ENCODE results near the gene NUP160. TPM values are rescaled to one million over a fixed set of nuclear protein-coding genes. Genes with fewer than 3 reads are reported as not detected.

Gene NUP160
- polyA plus RNA-seq, 2 of the 4 experiments (the other 2 are of a cell fraction): 34.9 to 70.4 TPM

DNA sequence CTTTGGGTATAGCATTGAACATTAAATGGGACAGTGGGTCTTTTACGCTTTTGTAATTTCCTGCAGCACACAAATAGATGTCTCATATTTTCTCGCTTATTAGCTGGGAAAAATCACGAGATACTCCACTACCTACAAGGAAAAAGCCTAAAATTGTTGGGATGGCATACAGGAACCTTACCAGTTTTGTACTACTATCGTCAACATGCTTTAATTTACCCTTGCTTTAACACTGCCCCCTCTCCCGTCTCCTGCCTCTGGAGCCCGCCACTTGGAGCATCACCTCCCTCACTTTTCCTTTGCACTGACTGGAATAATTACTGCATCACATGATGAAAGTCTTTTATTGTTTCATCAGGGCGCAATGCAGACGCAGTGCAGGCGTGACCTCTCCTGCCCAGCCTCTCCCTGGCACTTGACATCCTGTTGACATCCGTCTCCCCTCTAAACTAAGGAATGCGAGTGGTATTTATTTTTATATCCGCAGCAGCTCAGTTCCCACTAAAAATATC is 80.0 kb downstream of the NUP160 start (continued):
- TF ChIP-seq NR3C1 (IDR thresholded peaks at IDR 0.05) (no peak), GATA3 (IDR thresholded peaks at IDR 0.05; ENCODE audit: borderline replicate concordance) (no peak), CEBPB (IDR thresholded peaks at IDR 0.05) (no peak), ZC3H11A (IDR thresholded peaks at IDR 0.05) (no peak), MAFK (IDR thresholded peaks at IDR 0.05; ENCODE audit: partially characterized antibody) (no peak), HDAC2 (IDR thresholded peaks at IDR 0.05) (no peak), JUN (IDR thresholded peaks at IDR 0.05) (peak in 1 of 2 experiments; percentile 93; a peak in 3 of 5 replicates), FOSL2 (IDR thresholded peaks at IDR 0.05) (no peak), FOSL2 (CRISPR knock-in tag; IDR thresholded peaks at IDR 0.05) (no peak), NPAS2 (CRISPR knock-in tag; IDR thresholded peaks at IDR 0.05; ENCODE audit: borderline replicate concordance) (no peak), HOXB5 (CRISPR knock-in tag; IDR thresholded peaks at IDR 0.05) (no peak), ESRRA (IDR thresholded peaks at IDR 0.05; ENCODE audit: borderline replicate concordance, low read length) (no peak), TP53 (CRISPR knock-in tag; IDR thresholded peaks at IDR 0.05) (no peak), SREBF2 (IDR thresholded peaks at IDR 0.05) (no peak), POLR2AphosphoS2 (conservative IDR thresholded peaks at IDR 0.05; ENCODE audit: low read length) (no peak), ZFP36 (IDR thresholded peaks at IDR 0.05; ENCODE audit: borderline replicate concordance, partially characterized antibody) (no peak), RNF2 (IDR thresholded peaks at IDR 0.05; ENCODE audit: borderline replicate concordance, low read depth) (no peak), MYC (IDR thresholded peaks at IDR 0.05; ENCODE audit: borderline replicate concordance, low read length) (no peak), RCOR1 (IDR thresholded peaks at IDR 0.05; ENCODE audit: low read depth, low read length) (no peak), KDM5A (IDR thresholded peaks at IDR 0.05) (no peak), CHD2 (IDR thresholded peaks at IDR 0.05; ENCODE audit: low read length, partially characterized antibody) (no peak), EHF (CRISPR knock-in tag; IDR thresholded peaks at IDR 0.05) (no peak), KDM1A (IDR thresholded peaks at IDR 0.05; ENCODE audit: low read depth) (no peak), CBX2 (IDR thresholded peaks at IDR 0.05; ENCODE audit: borderline replicate concordance, low read depth) (no peak), RARB (CRISPR knock-in tag; IDR thresholded peaks at IDR 0.05) (no peak), ZSCAN20 (CRISPR knock-in tag; IDR thresholded peaks at IDR 0.05) (no peak), TFCP2L1 (CRISPR knock-in tag; IDR thresholded peaks at IDR 0.05) (0 out of 2 replicates have a peak, but pooled peaks have one; percentile 0), FOSB (CRISPR knock-in tag; IDR thresholded peaks at IDR 0.05) (peak; percentile 79; the same call in 1 of the 2 replicates), PHF8 (IDR thresholded peaks at IDR 0.05; ENCODE audit: borderline replicate concordance, low read depth) (no peak), JUNB (IDR thresholded peaks at IDR 0.05) (no peak), ZNF302 (CRISPR knock-in tag; IDR thresholded peaks at IDR 0.05) (no peak), RAD21 (conservative IDR thresholded peaks at IDR 0.05 in 1 of 2, IDR thresholded peaks at IDR 0.05 in 1 of 2) (no peak), HOXA7 (CRISPR knock-in tag; IDR thresholded peaks at IDR 0.05) (peak; percentile 53; the same call in 1 of the 2 replicates), POLR2A (IDR thresholded peaks at IDR 0.05; ENCODE audit: low read length) (peak; percentile 45), SMC3 (IDR thresholded peaks at IDR 0.05) (no peak), HOXB13 (CRISPR knock-in tag; IDR thresholded peaks at IDR 0.05; ENCODE audit: low read depth) (no peak)
- TF ChIP-seq, protein P1, sequence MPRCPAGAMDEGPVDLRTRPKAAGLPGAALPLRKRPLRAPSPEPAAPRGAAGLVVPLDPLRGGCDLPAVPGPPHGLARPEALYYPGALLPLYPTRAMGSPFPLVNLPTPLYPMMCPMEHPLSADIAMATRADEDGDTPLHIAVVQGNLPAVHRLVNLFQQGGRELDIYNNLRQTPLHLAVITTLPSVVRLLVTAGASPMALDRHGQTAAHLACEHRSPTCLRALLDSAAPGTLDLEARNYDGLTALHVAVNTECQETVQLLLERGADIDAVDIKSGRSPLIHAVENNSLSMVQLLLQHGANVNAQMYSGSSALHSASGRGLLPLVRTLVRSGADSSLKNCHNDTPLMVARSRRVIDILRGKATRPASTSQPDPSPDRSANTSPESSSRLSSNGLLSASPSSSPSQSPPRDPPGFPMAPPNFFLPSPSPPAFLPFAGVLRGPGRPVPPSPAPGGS (IDR thresholded peaks at IDR 0.05): peak; percentile 68; the same call in 2 of the 3 replicates
- TF ChIP-seq, protein P2, sequence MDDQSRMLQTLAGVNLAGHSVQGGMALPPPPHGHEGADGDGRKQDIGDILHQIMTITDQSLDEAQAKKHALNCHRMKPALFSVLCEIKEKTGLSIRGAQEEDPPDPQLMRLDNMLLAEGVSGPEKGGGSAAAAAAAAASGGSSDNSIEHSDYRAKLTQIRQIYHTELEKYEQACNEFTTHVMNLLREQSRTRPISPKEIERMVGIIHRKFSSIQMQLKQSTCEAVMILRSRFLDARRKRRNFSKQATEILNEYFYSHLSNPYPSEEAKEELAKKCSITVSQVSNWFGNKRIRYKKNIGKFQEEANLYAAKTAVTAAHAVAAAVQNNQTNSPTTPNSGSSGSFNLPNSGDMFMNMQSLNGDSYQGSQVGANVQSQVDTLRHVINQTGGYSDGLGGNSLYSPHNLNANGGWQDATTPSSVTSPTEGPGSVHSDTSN (IDR thresholded peaks at IDR 0.05): no peak
- TF ChIP-seq, protein P3, sequence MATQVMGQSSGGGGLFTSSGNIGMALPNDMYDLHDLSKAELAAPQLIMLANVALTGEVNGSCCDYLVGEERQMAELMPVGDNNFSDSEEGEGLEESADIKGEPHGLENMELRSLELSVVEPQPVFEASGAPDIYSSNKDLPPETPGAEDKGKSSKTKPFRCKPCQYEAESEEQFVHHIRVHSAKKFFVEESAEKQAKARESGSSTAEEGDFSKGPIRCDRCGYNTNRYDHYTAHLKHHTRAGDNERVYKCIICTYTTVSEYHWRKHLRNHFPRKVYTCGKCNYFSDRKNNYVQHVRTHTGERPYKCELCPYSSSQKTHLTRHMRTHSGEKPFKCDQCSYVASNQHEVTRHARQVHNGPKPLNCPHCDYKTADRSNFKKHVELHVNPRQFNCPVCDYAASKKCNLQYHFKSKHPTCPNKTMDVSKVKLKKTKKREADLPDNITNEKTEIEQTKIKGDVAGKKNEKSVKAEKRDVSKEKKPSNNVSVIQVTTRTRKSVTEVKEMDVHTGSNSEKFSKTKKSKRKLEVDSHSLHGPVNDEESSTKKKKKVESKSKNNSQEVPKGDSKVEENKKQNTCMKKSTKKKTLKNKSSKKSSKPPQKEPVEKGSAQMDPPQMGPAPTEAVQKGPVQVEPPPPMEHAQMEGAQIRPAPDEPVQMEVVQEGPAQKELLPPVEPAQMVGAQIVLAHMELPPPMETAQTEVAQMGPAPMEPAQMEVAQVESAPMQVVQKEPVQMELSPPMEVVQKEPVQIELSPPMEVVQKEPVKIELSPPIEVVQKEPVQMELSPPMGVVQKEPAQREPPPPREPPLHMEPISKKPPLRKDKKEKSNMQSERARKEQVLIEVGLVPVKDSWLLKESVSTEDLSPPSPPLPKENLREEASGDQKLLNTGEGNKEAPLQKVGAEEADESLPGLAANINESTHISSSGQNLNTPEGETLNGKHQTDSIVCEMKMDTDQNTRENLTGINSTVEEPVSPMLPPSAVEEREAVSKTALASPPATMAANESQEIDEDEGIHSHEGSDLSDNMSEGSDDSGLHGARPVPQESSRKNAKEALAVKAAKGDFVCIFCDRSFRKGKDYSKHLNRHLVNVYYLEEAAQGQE (IDR thresholded peaks at IDR 0.05): no peak
- TF ChIP-seq, protein P4, sequence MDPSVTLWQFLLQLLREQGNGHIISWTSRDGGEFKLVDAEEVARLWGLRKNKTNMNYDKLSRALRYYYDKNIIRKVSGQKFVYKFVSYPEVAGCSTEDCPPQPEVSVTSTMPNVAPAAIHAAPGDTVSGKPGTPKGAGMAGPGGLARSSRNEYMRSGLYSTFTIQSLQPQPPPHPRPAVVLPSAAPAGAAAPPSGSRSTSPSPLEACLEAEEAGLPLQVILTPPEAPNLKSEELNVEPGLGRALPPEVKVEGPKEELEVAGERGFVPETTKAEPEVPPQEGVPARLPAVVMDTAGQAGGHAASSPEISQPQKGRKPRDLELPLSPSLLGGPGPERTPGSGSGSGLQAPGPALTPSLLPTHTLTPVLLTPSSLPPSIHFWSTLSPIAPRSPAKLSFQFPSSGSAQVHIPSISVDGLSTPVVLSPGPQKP (IDR thresholded peaks at IDR 0.05; ENCODE audit: low read depth, low read length): no peak

Measured in A549 (cell line).